ENCODE data around the gene C16orf96. TPM values are rescaled to one million over a fixed set of nuclear protein-coding genes. Genes with fewer than 3 reads are reported as not detected.
A peak's percentile ranks its signal among the peaks of the same experiment; 100 is the strongest.

Gene C16orf96
- total RNA-seq, 1 experiment from 2014 or later, result 1.4 TPM

DNA sequence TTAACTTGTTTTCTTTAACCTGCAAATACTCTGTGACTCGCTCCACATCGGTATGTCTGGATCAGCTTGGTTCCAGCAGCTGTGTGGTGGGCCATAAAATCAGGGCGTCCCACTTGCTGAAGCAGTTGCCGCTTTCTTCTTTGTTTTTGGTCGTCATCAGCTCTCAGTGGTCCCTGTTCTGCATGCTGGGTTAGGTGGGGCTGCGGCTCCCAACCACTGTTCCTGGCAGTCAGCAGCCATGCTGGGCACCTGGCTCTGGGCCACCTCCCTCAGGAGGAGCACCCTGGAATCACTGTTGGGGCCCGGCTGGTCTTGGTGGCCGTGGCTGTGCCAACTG is 91.5 kb downstream of the C16orf96 start:
- H2BK5ac ChIP-seq (ENCODE audit: insufficient read length, low read length), result no peak overlapping the region
- H4K8ac ChIP-seq (replicated peaks; ENCODE audit: insufficient read length, low read depth, low read length), result no peak overlapping the region
- no peak overlapping the region for H3K9ac ChIP-seq (ENCODE audit: extremely low read depth, insufficient read length, low read length)
- no peak overlapping the region for H3K14ac ChIP-seq (ENCODE audit: insufficient read depth, low read length)
- no peaks in the 10 kb centered on the region for H3K23me2 ChIP-seq (ENCODE audit: insufficient read length, low read depth, low read length, poor library complexity, severe bottlenecking)
- H3K4me1 Mint-ChIP-seq, result no peaks in the 10 kb centered on the region
- no peak overlapping the region for H4K91ac ChIP-seq (ENCODE audit: insufficient read length, low read depth, low read length)
- no peaks in the 10 kb centered on the region for H3K9me3 ChIP-seq (ENCODE audit: control insufficient read depth, low read depth, low read length)
- H3K9me3 Mint-ChIP-seq, result no peaks in the 10 kb centered on the region; a peak in 2 of 5 replicates
- H3K27me3 Mint-ChIP-seq (ENCODE audit: low read depth), result no peaks in the 10 kb centered on the region
- no CpG with 5 or more reads among the region's 8 CpGs for WGBS (ENCODE audit: extremely low coverage, insufficient read length, low lambda C conversion rate)
- no peak overlapping the region for H3K18ac ChIP-seq (ENCODE audit: insufficient read length, low read depth, low read length)
- H3K4me1 ChIP-seq (ENCODE audit: insufficient read depth, low read length), result no peaks in the 10 kb centered on the region
- no peak overlapping the region for H3K4me2 ChIP-seq (ENCODE audit: insufficient read depth, insufficient read length, low read length)
- no peak overlapping the region for H3K4ac ChIP-seq (ENCODE audit: low read depth, low read length)
- TF ChIP-seq, protein P1, sequence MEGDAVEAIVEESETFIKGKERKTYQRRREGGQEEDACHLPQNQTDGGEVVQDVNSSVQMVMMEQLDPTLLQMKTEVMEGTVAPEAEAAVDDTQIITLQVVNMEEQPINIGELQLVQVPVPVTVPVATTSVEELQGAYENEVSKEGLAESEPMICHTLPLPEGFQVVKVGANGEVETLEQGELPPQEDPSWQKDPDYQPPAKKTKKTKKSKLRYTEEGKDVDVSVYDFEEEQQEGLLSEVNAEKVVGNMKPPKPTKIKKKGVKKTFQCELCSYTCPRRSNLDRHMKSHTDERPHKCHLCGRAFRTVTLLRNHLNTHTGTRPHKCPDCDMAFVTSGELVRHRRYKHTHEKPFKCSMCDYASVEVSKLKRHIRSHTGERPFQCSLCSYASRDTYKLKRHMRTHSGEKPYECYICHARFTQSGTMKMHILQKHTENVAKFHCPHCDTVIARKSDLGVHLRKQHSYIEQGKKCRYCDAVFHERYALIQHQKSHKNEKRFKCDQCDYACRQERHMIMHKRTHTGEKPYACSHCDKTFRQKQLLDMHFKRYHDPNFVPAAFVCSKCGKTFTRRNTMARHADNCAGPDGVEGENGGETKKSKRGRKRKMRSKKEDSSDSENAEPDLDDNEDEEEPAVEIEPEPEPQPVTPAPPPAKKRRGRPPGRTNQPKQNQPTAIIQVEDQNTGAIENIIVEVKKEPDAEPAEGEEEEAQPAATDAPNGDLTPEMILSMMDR (conservative IDR thresholded peaks at IDR 0.05), result no peak
- no peak overlapping the region for H2BK20ac ChIP-seq (ENCODE audit: low read depth, low read length, poor library complexity, severe bottlenecking)
- H2BK15ac ChIP-seq (ENCODE audit: low read depth, low read length), result no peak overlapping the region
- no peaks in the 10 kb centered on the region for H3K79me1 ChIP-seq (ENCODE audit: insufficient read depth, low read depth, low read length, poor library complexity, severe bottlenecking)
- no peak overlapping the region for H3K56ac ChIP-seq (ENCODE audit: insufficient read length, low read depth, low read length)
- no peak overlapping the region for H2BK120ac ChIP-seq (ENCODE audit: low read depth, low read length, poor library complexity, severe bottlenecking)
- H3K36me3 Mint-ChIP-seq (ENCODE audit: insufficient read depth in 1 of 3, low read depth in 3 of 3), result peaks cover 14 to 31% (median 19%) of the 10 kb centered on the region in 3 experiments; a peak in 6 of 7 replicates
- no peak overlapping the region for H2BK12ac ChIP-seq (ENCODE audit: insufficient read length, low read depth, low read length)
- H3K23ac ChIP-seq (ENCODE audit: insufficient read length, low read depth, low read length), result no peak overlapping the region
- H3K4me3 Mint-ChIP-seq, result no peak overlapping the region
- DNase-seq, result no peak
- H3K27ac ChIP-seq (ENCODE audit: insufficient read length, low read depth, low read length), result no peak overlapping the region
- no peaks in the 10 kb centered on the region for H3K27me3 ChIP-seq (ENCODE audit: insufficient read depth, low read length)
- no peak overlapping the region for H4K5ac ChIP-seq (ENCODE audit: insufficient read length, low read depth, low read length)
- no peak overlapping the region for H2AFZ ChIP-seq (ENCODE audit: low read length)
- H2AK5ac ChIP-seq (ENCODE audit: insufficient read length, low read length), result no peak overlapping the region
- no peaks in the 10 kb centered on the region for H4K20me1 ChIP-seq (ENCODE audit: control insufficient read depth, insufficient read depth, insufficient read length)
- no peak overlapping the region for H3T11ph ChIP-seq (ENCODE audit: low read length)
- no peaks in the 10 kb centered on the region; the same call in 1 of the 2 replicates for H3K79me2 ChIP-seq (ENCODE audit: insufficient read depth, low read length)
- peak overlapping the region in 2 of 3 experiments; percentile 9 to 53; a peak in 1 of 7 replicates for H3K27ac Mint-ChIP-seq
